ENCODE measurements around the gene TSPEAR. TPM values are rescaled to one million over a fixed set of nuclear protein-coding genes. Genes with fewer than 3 reads are reported as not detected.

Gene TSPEAR
- total and polyA plus RNA-seq, 2 donors (not counting 1 experiment from before 2014, with no cell fraction given) = not detected

DNA sequence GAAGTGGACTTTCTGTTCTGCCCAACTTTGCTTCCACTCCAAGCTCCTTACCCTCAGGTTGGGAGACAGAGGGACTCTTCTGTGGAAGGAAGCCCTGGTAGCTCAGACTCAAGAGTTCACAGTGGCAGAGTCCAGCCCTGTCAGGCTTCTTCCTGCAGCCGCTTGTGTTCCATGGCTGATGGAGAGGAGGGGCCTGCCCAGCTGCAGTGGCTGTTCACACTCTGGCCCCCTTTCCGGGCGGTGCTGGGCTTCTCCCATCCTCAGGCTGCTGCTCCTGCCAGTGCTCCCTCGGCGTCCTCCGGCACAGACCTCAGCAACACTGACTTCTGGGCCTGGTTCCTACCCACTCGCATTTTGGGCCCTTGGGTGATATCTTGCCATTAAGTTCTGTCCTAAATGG is 175.4 kb downstream of the TSPEAR start:
- Histone ChIP-seq H4K20me1 (ENCODE audit: control insufficient read depth, extremely low read depth, insufficient read depth, low read length) (no peaks in the 10 kb centered on the region), H3K4me2 (ENCODE audit: extremely low read depth, insufficient read depth, low read length) (no peak overlapping the region), H3K27ac (ENCODE audit: insufficient read depth, low read length) (no peak overlapping the region), H3K79me2 (ENCODE audit: control insufficient read depth, insufficient read depth, low read length) (no peaks in the 10 kb centered on the region), H3K36me3 (ENCODE audit: control insufficient read depth, insufficient read depth, low read length) (no peaks in the 10 kb centered on the region), H3K4me3 (replicated peaks in 1 of 4; ENCODE audit: control extremely low read depth in 1 of 4, insufficient read depth in 1 of 4, low read depth in 3 of 4, low read length in 4 of 4) (no peak overlapping the region), H3K9ac (ENCODE audit: insufficient read depth, low read length) (no peak overlapping the region), H2AFZ (ENCODE audit: low read length) (no peak overlapping the region), H3K4me1 (ENCODE audit: control insufficient read depth, extremely low read depth, insufficient read depth, low read length) (no peaks in the 10 kb centered on the region), H3K9me3 (ENCODE audit: control insufficient read depth, insufficient read depth, low read depth, low read length) (no peaks in the 10 kb centered on the region), H3K27me3 (ENCODE audit: control insufficient read depth, insufficient read depth, low read length) (no peaks in the 10 kb centered on the region)
- no peak for DNase-seq (ENCODE audit: low read depth in 2 of 2)
- TF ChIP-seq, protein P1, sequence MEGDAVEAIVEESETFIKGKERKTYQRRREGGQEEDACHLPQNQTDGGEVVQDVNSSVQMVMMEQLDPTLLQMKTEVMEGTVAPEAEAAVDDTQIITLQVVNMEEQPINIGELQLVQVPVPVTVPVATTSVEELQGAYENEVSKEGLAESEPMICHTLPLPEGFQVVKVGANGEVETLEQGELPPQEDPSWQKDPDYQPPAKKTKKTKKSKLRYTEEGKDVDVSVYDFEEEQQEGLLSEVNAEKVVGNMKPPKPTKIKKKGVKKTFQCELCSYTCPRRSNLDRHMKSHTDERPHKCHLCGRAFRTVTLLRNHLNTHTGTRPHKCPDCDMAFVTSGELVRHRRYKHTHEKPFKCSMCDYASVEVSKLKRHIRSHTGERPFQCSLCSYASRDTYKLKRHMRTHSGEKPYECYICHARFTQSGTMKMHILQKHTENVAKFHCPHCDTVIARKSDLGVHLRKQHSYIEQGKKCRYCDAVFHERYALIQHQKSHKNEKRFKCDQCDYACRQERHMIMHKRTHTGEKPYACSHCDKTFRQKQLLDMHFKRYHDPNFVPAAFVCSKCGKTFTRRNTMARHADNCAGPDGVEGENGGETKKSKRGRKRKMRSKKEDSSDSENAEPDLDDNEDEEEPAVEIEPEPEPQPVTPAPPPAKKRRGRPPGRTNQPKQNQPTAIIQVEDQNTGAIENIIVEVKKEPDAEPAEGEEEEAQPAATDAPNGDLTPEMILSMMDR (conservative IDR thresholded peaks at IDR 0.05 in 1 of 2, IDR thresholded peaks at IDR 0.05 in 1 of 2; ENCODE audit: low read depth in 1 of 2, low read length in 2 of 2) = no peak
- TF ChIP-seq EZH2 (IDR thresholded peaks at IDR 0.05; ENCODE audit: low read length, missing control alignments) = no peak

DNA sequence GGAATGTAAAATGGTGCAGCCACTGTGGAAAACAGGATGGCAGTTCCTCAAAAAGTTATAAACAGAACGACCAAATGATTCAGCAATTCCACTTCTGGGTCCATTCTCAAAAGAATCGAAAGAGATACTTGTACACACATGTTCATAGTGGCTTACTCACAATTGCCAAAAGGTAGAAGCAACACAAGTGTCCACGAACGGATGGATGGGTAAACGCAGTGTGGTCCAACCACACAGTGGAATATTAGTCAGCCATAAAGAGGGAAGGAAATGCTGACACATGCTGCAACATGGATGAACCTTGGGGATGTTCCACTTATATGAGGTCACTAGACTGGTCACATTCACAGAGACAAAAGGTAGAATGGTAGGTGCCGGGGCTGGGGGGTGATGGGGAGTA is 176.7 kb downstream of the TSPEAR start:
- Histone ChIP-seq H2AFZ (ENCODE audit: low read length) (no peak overlapping the region), H3K27ac (ENCODE audit: insufficient read depth, low read length) (no peak overlapping the region), H3K4me2 (ENCODE audit: extremely low read depth, insufficient read depth, low read length) (no peak overlapping the region), H4K20me1 (ENCODE audit: control insufficient read depth, extremely low read depth, insufficient read depth, low read length) (no peaks in the 10 kb centered on the region), H3K36me3 (ENCODE audit: control insufficient read depth, insufficient read depth, low read length) (no peaks in the 10 kb centered on the region), H3K4me3 (replicated peaks in 1 of 4; ENCODE audit: control extremely low read depth in 1 of 4, insufficient read depth in 1 of 4, low read depth in 3 of 4, low read length in 4 of 4) (no peak overlapping the region), H3K79me2 (ENCODE audit: control insufficient read depth, insufficient read depth, low read length) (no peaks in the 10 kb centered on the region), H3K4me1 (ENCODE audit: control insufficient read depth, extremely low read depth, insufficient read depth, low read length) (no peaks in the 10 kb centered on the region), H3K27me3 (ENCODE audit: control insufficient read depth, insufficient read depth, low read length) (no peaks in the 10 kb centered on the region), H3K9ac (ENCODE audit: insufficient read depth, low read length) (no peak overlapping the region), H3K9me3 (ENCODE audit: control insufficient read depth, insufficient read depth, low read depth, low read length) (no peaks in the 10 kb centered on the region)
- no peak for DNase-seq (ENCODE audit: low read depth in 2 of 2)
- TF ChIP-seq, protein P1 (conservative IDR thresholded peaks at IDR 0.05 in 1 of 2, IDR thresholded peaks at IDR 0.05 in 1 of 2; ENCODE audit: low read depth in 1 of 2, low read length in 2 of 2) = no peak
- no peak for TF ChIP-seq EZH2 (IDR thresholded peaks at IDR 0.05; ENCODE audit: low read length, missing control alignments)

DNA sequence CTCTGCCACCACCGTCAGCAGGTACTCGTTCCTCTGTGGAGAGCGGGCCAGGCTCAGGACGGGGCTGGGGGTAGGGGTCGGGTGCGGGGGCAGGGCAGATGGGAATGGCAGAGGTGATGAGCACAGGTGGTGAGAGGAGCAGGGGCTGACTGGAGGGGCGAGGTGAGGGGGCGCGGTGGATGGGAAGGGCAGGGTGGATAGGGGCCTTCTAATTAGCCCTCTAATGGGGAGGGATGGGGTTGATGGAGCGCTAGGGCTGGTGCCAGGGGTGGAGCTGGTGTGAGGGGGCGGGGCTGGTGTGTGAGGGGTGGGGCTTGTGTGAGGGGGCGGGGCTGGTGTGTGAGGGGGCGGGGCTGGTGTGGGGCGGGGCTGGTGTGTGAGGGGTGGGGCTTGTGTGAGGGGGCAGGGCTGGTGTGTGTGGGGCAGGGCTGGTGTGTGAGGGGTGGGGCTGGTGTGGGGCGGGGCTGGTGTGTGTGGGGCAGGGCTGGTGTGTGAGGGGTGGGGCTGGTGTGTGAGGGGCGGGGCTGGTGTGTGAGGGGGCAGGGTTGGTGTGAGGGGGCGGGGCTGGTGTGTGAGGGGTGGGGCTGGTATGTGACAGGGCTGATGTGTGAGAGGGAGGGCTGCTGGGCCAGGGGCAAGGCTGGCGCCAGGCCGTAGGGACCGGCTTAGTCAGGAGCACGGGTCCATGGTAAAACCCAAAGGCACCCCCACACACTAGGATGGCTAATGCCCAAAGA is 177.3 kb downstream of the TSPEAR start:
- Histone ChIP-seq H3K4me1 (ENCODE audit: control insufficient read depth, extremely low read depth, insufficient read depth, low read length) (no peaks in the 10 kb centered on the region), H4K20me1 (ENCODE audit: control insufficient read depth, extremely low read depth, insufficient read depth, low read length) (no peaks in the 10 kb centered on the region), H3K27me3 (ENCODE audit: control insufficient read depth, insufficient read depth, low read length) (no peaks in the 10 kb centered on the region), H3K27ac (ENCODE audit: insufficient read depth, low read length) (no peak overlapping the region), H2AFZ (ENCODE audit: low read length) (no peak overlapping the region), H3K9me3 (ENCODE audit: control insufficient read depth, insufficient read depth, low read depth, low read length) (no peaks in the 10 kb centered on the region), H3K9ac (ENCODE audit: insufficient read depth, low read length) (no peak overlapping the region), H3K4me2 (ENCODE audit: extremely low read depth, insufficient read depth, low read length) (no peak overlapping the region), H3K79me2 (ENCODE audit: control insufficient read depth, insufficient read depth, low read length) (no peaks in the 10 kb centered on the region), H3K4me3 (replicated peaks in 1 of 4; ENCODE audit: control extremely low read depth in 1 of 4, insufficient read depth in 1 of 4, low read depth in 3 of 4, low read length in 4 of 4) (no peak overlapping the region), H3K36me3 (ENCODE audit: control insufficient read depth, insufficient read depth, low read length) (no peaks in the 10 kb centered on the region)
- no peak for DNase-seq (ENCODE audit: low read depth in 2 of 2)
- TF ChIP-seq, protein P1 (conservative IDR thresholded peaks at IDR 0.05 in 1 of 2, IDR thresholded peaks at IDR 0.05 in 1 of 2; ENCODE audit: low read depth in 1 of 2, low read length in 2 of 2) = no peak
- TF ChIP-seq EZH2 (IDR thresholded peaks at IDR 0.05; ENCODE audit: low read length, missing control alignments) = no peak

All from fibroblast of lung (primary cell).